Heart left ventricle (tissue), 13 donors: Measurements from ENCODE around the gene CD300C.

ENCODE experiments used
- CTCF ChIP-seq, 12 donors: fragments of 200-600 bp; sonication (generic) in 4 of 12; IDR thresholded peaks; one replicate each; pipeline versions ENCODE4 v1.5.0 to v1.8.0; 2018 to 2022; ENCODE audit warnings: antibody characterized with exemption in 12 of 12, mild to moderate bottlenecking in 5 of 12
- POLR2A ChIP-seq, 2 donors: fragments of 450-650 bp; IDR thresholded peaks; one replicate each; pipeline ENCODE4 v1.6.1; 2017; ENCODE audit warnings: antibody characterized with exemption in 2 of 2, mild to moderate bottlenecking in 2 of 2, moderate library complexity in 2 of 2
- donor health status: ischemic (EF 13 %, LVEDD 7.1; RV severe dilation, severe dysfunction).
- donor health status: DM: no; HTN: yes; CAD: no.
- donor health status: DM: no; HTN: no; CAD: no.
- donor health status: ischemic (EF 25% LVEDD 6.9; RV normal size, moderate dysfunction).
- donor health status: ischemic (EF 25% LVEDD 5.7; RV mildly dilated, moderate dysfunction).
- donor health status: ischemic (EF 35%, LVEDD 5.7; RV mildly dilated, moderate dysfunction).
- donor health status: nonischemic (EF 11% LVEDD 7.7; RV severe dilation, severe dysfunction).
- donor health status: DM: yes; HTN: yes; CAD: no.
- donor health status: PGD.
- donor health status: ischemic (EF 29% LVEDD 5.4; RV normal size, mild dysfunction).
- donor health status: nonischemic (EF 23%, LVEDD 6.1; RV moderate dilation, normal function).

DNA sequence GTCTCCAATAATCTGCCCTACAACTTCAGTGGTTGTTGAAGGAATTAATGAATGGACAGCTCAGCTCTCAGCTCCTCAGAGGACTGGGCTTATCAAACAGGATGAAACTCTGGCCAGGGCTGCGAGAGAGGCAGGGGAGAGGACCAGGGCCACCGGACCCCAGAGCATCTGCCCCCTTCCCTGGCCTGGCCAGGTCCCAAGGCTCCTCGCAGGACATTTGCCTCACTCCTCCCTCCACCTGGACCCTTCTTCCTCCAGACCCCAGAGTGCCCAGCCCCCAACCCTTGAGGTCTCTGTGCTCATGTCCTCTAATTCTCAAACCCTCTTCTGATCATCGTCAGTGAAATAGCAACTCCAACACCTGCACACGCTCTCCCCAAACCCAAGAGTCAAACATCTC is 3.7 kb downstream of the CD300C start:
- no peak for TF ChIP-seq CTCF (IDR thresholded peaks at IDR 0.05)
- TF ChIP-seq POLR2A (IDR thresholded peaks at IDR 0.05) = no peak
